SW480 (cell line): ENCODE data around the gene COL15A1.

Experiments
- DNase-seq: peaks from one replicate; pipeline ENCODE4 v3.0.0-alpha.2; 2016; ENCODE audit warnings: low spot score

Gene COL15A1

GRCh38 chr9:98949565-98949964 lies 5.9 kb downstream of the COL15A1 start:
- no peak for DNase-seq

- no peak for DNase-seq
Observed at GRCh38 chr9:98950262-98950661, 6.6 kb downstream of the COL15A1 start.

GRCh38 chr9:98951967-98952366 lies 8.3 kb downstream of the COL15A1 start:
- DNase-seq = no peak

- DNase-seq = no peak
Observed at GRCh38 chr9:98953581-98954243, 10.0 kb downstream of the COL15A1 start.

- no peak for DNase-seq
Observed at GRCh38 chr9:98954244-98954610, 10.5 kb downstream of the COL15A1 start.

GRCh38 chr9:98955259-98955658 lies 11.6 kb downstream of the COL15A1 start:
- DNase-seq = no peak

GRCh38 chr9:98957826-98958225 lies 14.1 kb downstream of the COL15A1 start:
- DNase-seq = no peak

GRCh38 chr9:98958271-98958984 lies 14.7 kb downstream of the COL15A1 start:
- DNase-seq = no peak

GRCh38 chr9:98960409-98960808 lies 16.7 kb downstream of the COL15A1 start:
- no peak for DNase-seq

- DNase-seq = no peak
Observed at GRCh38 chr9:98961513-98962180, 17.9 kb downstream of the COL15A1 start.

GRCh38 chr9:98962181-98962560 lies 18.5 kb downstream of the COL15A1 start:
- DNase-seq = no peak

- DNase-seq = no peak
Observed at GRCh38 chr9:98962861-98963260, 19.2 kb downstream of the COL15A1 start.

GRCh38 chr9:98964201-98964600 lies 20.5 kb downstream of the COL15A1 start:
- no peak for DNase-seq

GRCh38 chr9:98964911-98965336 lies 21.2 kb downstream of the COL15A1 start:
- DNase-seq = no peak

- no peak for DNase-seq
Observed at GRCh38 chr9:98966676-98967075, 23.0 kb downstream of the COL15A1 start.

- no peak for DNase-seq
Observed at GRCh38 chr9:98967257-98967656, 23.6 kb downstream of the COL15A1 start.

GRCh38 chr9:98967680-98968079 lies 24.0 kb downstream of the COL15A1 start:
- DNase-seq = no peak

- no peak for DNase-seq
Observed at GRCh38 chr9:98968601-98969337, 25.1 kb downstream of the COL15A1 start.

GRCh38 chr9:98970532-98971041 lies 26.9 kb downstream of the COL15A1 start:
- DNase-seq = no peak

- peak; percentile 77 for DNase-seq
Observed at GRCh38 chr9:98971168-98971914, 27.6 kb downstream of the COL15A1 start.

GRCh38 chr9:98971915-98972223 lies 28.2 kb downstream of the COL15A1 start:
- DNase-seq = no peak

GRCh38 chr9:98972716-98973115 lies 29.0 kb downstream of the COL15A1 start:
- no peak for DNase-seq
